Measurements from ENCODE around the gene C15orf61.

The C15orf61 gene

DNA sequence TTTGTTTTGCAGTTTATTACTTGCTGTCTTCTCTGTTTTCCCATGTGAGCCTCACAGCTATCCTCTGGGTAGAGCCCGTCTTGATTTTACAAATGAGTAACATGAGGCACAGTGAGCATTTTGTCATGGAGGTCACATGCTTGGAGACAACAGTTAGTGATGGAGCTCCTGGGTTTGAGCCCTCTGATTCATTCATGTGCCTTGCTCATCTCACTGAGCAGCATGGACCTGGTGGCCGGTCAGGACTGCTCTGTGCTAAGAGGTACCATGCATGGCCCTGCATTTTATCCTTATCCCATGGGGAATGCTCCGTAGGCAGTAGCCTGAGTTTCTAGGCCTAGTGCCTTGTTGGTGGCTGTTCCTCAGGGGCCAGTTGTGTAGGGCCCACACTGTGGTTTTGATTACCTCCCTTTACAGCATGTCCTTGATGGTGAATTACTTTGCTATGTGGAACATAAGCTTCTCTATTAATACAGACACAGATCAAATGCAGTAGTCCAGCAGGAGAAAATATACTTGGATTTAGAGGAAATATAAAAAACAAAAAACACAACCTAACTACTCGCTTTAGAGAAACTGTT, 57.2 kb downstream of the C15orf61 start:
- H3K4me2 ChIP-seq, result no peak overlapping the region
- H3K4me3 ChIP-seq, result no peak overlapping the region
- H3K4me1 ChIP-seq, result peaks cover 0 to 8% (median 0%) of the 10 kb centered on the region in 10 experiments; a peak in 3 of 20 replicates
- TF ChIP-seq Cebpa-rat (IDR thresholded peaks at IDR 0.05), result no peak
- no peak overlapping the region for H3K27ac ChIP-seq
- H3K9me3 ChIP-seq (replicated peaks in 1 of 11), result no peaks in the 10 kb centered on the region; a peak in 1 of 22 replicates
- H3K27me3 ChIP-seq, result no peaks in the 10 kb centered on the region
- peaks cover 7 to 40% (median 16%) of the 10 kb centered on the region in 11 experiments; a peak in 17 of 22 replicates for H3K36me3 ChIP-seq
- H3K9ac ChIP-seq, result no peak overlapping the region
- H4K20me1 ChIP-seq, result no peaks in the 10 kb centered on the region

GRCh38 chr15:67579164-67579563, 58.2 kb downstream of the C15orf61 start:
- H3K9ac ChIP-seq, result no peak overlapping the region
- no peak overlapping the region for H3K27ac ChIP-seq
- peaks cover 4 to 31% (median 8%) of the 10 kb centered on the region in 11 experiments; a peak in 13 of 22 replicates for H3K36me3 ChIP-seq
- no peak overlapping the region for H3K4me3 ChIP-seq
- no peak for TF ChIP-seq Cebpa-rat (IDR thresholded peaks at IDR 0.05)
- peaks cover 0 to 8% (median under 1%) of the 10 kb centered on the region in 10 experiments; a peak in 7 of 20 replicates for H3K4me1 ChIP-seq
- no peak overlapping the region for H3K4me2 ChIP-seq
- no peaks in the 10 kb centered on the region for H4K20me1 ChIP-seq
- no peaks in the 10 kb centered on the region for H3K27me3 ChIP-seq
- H3K9me3 ChIP-seq (replicated peaks in 1 of 11), result no peaks in the 10 kb centered on the region
